Right lobe of liver (tissue), 4 donors: ENCODE measurements around the gene FGFR3.

Source experiments
- POLR2A ChIP-seq: fragments of 450-650 bp; IDR thresholded peaks from one replicate; pipeline ENCODE4 v1.6.1; 2017; ENCODE audit warnings: antibody characterized with exemption, mild to moderate bottlenecking
- TF ChIP-seq, protein P1 (sequence below), 4 donors: fragments of 200-600 bp in 3 of 4; fragments of 450-650 bp in 1 of 4; IDR thresholded peaks; one replicate each; pipeline versions ENCODE4 v1.5.1 to v1.8.0; 2016 to 2022; ENCODE audit warnings: antibody characterized with exemption in 4 of 4, mild to moderate bottlenecking in 2 of 4
- donor health status: DM: no; HTN: no; CAD: no.
- donor health status: DM: no; HTN: no; CAD: no.
- donor health status: DM: no; HTN: yes; CAD: no.

GRCh38 chr4:1785592-1785991 lies 7.5 kb upstream of the FGFR3 start:
- TF ChIP-seq, protein P1, sequence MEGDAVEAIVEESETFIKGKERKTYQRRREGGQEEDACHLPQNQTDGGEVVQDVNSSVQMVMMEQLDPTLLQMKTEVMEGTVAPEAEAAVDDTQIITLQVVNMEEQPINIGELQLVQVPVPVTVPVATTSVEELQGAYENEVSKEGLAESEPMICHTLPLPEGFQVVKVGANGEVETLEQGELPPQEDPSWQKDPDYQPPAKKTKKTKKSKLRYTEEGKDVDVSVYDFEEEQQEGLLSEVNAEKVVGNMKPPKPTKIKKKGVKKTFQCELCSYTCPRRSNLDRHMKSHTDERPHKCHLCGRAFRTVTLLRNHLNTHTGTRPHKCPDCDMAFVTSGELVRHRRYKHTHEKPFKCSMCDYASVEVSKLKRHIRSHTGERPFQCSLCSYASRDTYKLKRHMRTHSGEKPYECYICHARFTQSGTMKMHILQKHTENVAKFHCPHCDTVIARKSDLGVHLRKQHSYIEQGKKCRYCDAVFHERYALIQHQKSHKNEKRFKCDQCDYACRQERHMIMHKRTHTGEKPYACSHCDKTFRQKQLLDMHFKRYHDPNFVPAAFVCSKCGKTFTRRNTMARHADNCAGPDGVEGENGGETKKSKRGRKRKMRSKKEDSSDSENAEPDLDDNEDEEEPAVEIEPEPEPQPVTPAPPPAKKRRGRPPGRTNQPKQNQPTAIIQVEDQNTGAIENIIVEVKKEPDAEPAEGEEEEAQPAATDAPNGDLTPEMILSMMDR (IDR thresholded peaks at IDR 0.05): no peak
- no peak for TF ChIP-seq POLR2A
